H1 (cell line): ENCODE data around the gene MCL1. TPM values are rescaled to one million over a fixed set of nuclear protein-coding genes. Genes with fewer than 3 reads are reported as not detected.

Experiments used
- POLR2AphosphoS5 ChIP-seq: IDR thresholded peaks from 2 replicates; pipeline ENCODE4 v1.6.1; 2011; ENCODE audit warnings: low read depth, low read length
- polyA plus RNA-seq, 7 experiments: library from polyadenylated mRNA; depleted of rRNA in 3 of 7; stranded (reverse) in 5 of 7; unstranded in 2 of 7; fragments of >200 nt in 5 of 7; fragments of 200-250 nt in 2 of 7; gene quantifications; 1 replicate in 5 of 7; 2 replicates in 1 of 7; 4 replicates in 1 of 7; pipeline versions ENCODE4 v1.2.1 to v1.2.3, GENCODE V29; 2011 to 2013; ENCODE audit warnings: missing spikeins in 2 of 7, mixed read lengths in 2 of 7
- total RNA-seq: library from RNA; stranded (reverse); fragmentation: NEBNext Ultra II Directional; extraction: Animal tissue kit (Norgen Biotek cat#: 25700); gene quantifications from 2 replicates; pipeline ENCODE4 v1.2.1, GENCODE V29; 2021

MCL1 gene
- total and polyA plus RNA-seq, 2 of the 8 experiments (the other 6 are each of a cell fraction or from before 2014, with no cell fraction given) = 61.1 to 218 TPM

- no peak for TF ChIP-seq POLR2AphosphoS5
These were observed 46.5 kb downstream of the MCL1 start (continued) for GRCh38 chr1:150532860-150533259.
